Osteoblast (primary cell): ENCODE data around the gene ENTPD7. TPM values are rescaled to one million over a fixed set of nuclear protein-coding genes. Genes with fewer than 3 reads are reported as not detected.

ENCODE experiments used
- DNase-seq: peaks from one replicate; pipeline ENCODE4 v3.0.0; 2011; ENCODE audit warnings: low spot score, mixed read lengths; ENCODE audit not compliant: insufficient read length; ENCODE audit errors: missing footprints
- H2AFZ ChIP-seq: 2 replicates; pipeline ENCODE4 v1.6.0; 2011; ENCODE audit warnings: mild to moderate bottlenecking, low read length
- H3K27ac ChIP-seq: 2 replicates; pipeline ENCODE4 v1.5.1; 2011; ENCODE audit warnings: mild to moderate bottlenecking, low read depth, low read length, moderate library complexity
- H3K27me3 ChIP-seq: 2 replicates; pipeline ENCODE4 v1.6.0; 2012; ENCODE audit warnings: mild to moderate bottlenecking, control low read depth, inconsistent platforms, low read length, moderate library complexity; ENCODE audit not compliant: insufficient read depth
- H3K36me3 ChIP-seq: 2 replicates; pipeline ENCODE4 v1.5.1; 2011; ENCODE audit warnings: mild to moderate bottlenecking, low read length, control low read depth, moderate library complexity; ENCODE audit not compliant: insufficient read depth
- H3K4me1 ChIP-seq: 2 replicates; pipeline ENCODE4 v1.5.1; 2011; ENCODE audit warnings: mild to moderate bottlenecking, low read length, control low read depth, moderate library complexity; ENCODE audit not compliant: insufficient read depth
- H3K4me2 ChIP-seq: 2 replicates; pipeline ENCODE4 v1.6.0; 2011; ENCODE audit warnings: mild to moderate bottlenecking, low read length; ENCODE audit not compliant: insufficient read depth
- H3K4me3 ChIP-seq: fragments of 200-600 bp; sonication (generic); 3 replicates; pipeline ENCODE4 v1.5.1; 2012; ENCODE audit warnings: mild to moderate bottlenecking, low read length, inconsistent platforms; ENCODE audit not compliant: insufficient read depth
- H3K79me2 ChIP-seq: 2 replicates; pipeline ENCODE4 v1.6.0; 2012; ENCODE audit warnings: mild to moderate bottlenecking, low read length, control low read depth, inconsistent platforms; ENCODE audit not compliant: insufficient read depth
- H3K9me3 ChIP-seq: 2 replicates; pipeline ENCODE4 v1.5.1; 2011; ENCODE audit warnings: low read depth, low read length, control low read depth
- H4K20me1 ChIP-seq: 2 replicates; pipeline ENCODE4 v1.6.0; 2012; ENCODE audit warnings: mild to moderate bottlenecking, low read length, control low read depth; ENCODE audit not compliant: insufficient read depth
- small RNA-seq: library from RNA; depleted of rRNA; stranded (forward); fragments of <200 nt; gene quantifications from one replicate; pipeline ENCODE3, GENCODE V24; 2012
- total RNA-seq: library from RNA; depleted of rRNA; stranded (reverse); fragments of >200 nt; gene quantifications from 2 replicates; pipeline ENCODE4 v1.2.3, GENCODE V29; 2012
- TF ChIP-seq, protein P1 (sequence below): IDR thresholded peaks from 2 replicates; pipeline ENCODE4 v1.5.1; 2011; ENCODE audit warnings: mild to moderate bottlenecking, low read depth, low read length, moderate library complexity; ENCODE audit errors: extremely low read depth

The ENTPD7 gene
- total RNA-seq, 1 donor: 35.5 TPM

DNA sequence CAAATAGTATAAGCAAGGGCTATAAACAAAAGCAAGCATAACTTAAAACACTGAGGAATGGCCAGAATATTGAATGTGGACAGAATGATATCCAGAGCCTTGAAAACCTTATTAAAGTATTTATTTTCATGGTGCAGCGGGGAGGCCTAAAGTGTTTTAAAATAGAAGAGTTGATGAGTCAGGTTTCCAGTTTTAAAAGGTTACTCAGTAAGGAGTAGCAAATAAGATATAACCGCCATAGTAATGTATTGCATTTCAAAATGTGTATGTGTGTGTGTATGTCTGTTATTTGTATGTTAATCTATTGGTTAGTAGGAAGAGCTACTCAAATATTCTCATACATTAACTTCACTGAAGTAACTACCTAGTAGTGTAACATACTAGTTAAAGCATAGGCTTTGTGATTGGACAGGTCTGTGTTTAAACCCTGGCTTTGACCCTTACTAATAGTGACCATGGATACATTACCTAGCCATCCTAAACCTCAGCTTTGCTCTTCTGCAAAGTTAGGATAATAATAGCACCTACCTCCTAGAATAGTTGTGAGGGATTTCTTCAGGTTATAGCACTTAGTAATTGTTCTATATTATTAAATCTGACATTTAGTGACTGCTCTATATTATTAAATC, 89.6 kb downstream of the ENTPD7 start:
- Histone ChIP-seq H3K27ac (no peak overlapping the region), H4K20me1 (no peaks in the 10 kb centered on the region), H3K4me2 (no peak overlapping the region), H2AFZ (no peak overlapping the region), H3K27me3 (no peaks in the 10 kb centered on the region), H3K79me2 (no peaks in the 10 kb centered on the region), H3K36me3 (peaks cover 41% of the 10 kb centered on the region), H3K4me3 (no peak overlapping the region), H3K4me1 (no peaks in the 10 kb centered on the region), H3K9me3 (no peaks in the 10 kb centered on the region)
- DNase-seq: no peak
- TF ChIP-seq, protein P1, sequence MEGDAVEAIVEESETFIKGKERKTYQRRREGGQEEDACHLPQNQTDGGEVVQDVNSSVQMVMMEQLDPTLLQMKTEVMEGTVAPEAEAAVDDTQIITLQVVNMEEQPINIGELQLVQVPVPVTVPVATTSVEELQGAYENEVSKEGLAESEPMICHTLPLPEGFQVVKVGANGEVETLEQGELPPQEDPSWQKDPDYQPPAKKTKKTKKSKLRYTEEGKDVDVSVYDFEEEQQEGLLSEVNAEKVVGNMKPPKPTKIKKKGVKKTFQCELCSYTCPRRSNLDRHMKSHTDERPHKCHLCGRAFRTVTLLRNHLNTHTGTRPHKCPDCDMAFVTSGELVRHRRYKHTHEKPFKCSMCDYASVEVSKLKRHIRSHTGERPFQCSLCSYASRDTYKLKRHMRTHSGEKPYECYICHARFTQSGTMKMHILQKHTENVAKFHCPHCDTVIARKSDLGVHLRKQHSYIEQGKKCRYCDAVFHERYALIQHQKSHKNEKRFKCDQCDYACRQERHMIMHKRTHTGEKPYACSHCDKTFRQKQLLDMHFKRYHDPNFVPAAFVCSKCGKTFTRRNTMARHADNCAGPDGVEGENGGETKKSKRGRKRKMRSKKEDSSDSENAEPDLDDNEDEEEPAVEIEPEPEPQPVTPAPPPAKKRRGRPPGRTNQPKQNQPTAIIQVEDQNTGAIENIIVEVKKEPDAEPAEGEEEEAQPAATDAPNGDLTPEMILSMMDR: no peak

DNA sequence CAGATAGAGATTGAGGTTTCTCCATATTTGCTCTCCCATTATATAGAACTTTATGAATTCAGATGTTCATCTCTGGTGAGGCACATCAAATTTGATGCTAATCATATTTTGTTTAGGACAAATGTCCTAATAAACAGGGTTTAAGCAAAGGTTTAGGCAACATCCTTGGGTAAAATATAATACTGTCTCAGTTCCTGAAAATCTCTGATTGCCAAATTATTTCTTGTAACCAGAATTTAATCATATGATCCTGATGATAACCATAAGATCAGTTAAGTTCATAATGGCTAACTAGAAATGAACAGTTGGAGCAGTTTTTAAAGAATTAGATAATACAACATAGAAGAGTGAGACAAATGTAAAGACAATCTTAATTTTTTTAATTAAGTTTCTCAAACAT, 91.3 kb downstream of the ENTPD7 start:
- Histone ChIP-seq H3K4me3 (no peak overlapping the region), H3K9me3 (no peaks in the 10 kb centered on the region), H3K27me3 (no peaks in the 10 kb centered on the region), H4K20me1 (no peaks in the 10 kb centered on the region), H3K36me3 (peaks cover 37% of the 10 kb centered on the region), H2AFZ (no peak overlapping the region), H3K4me1 (no peaks in the 10 kb centered on the region), H3K27ac (no peak overlapping the region), H3K4me2 (no peak overlapping the region), H3K79me2 (no peaks in the 10 kb centered on the region)
- TF ChIP-seq, protein P1: no peak
- DNase-seq: no peak

DNA sequence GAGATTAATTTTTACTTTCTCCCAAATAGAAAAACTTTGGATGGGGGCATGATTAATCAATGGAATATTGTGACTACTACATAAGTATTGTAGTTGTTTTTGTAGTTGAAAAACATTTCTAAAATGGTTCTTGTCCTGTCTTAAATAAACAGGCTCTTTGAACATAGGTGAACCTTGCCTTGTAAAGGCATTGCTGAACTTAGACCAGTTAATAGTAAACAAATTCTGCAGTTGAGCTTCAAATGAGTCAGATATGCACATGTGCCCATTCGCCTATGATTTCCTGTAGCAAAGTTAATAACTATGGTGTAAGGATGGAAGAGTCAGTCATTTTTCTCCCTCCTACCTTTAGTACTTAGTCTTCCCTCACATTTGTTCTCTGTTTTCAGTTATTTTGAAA, 95.4 kb downstream of the ENTPD7 start:
- no peaks in the 10 kb centered on the region for H3K27me3 ChIP-seq
- H3K36me3 ChIP-seq: peaks cover 44% of the 10 kb centered on the region
- H3K27ac ChIP-seq: no peak overlapping the region
- H4K20me1 ChIP-seq: no peaks in the 10 kb centered on the region
- TF ChIP-seq, protein P1: no peak
- H3K79me2 ChIP-seq: no peaks in the 10 kb centered on the region
- H3K9me3 ChIP-seq: no peaks in the 10 kb centered on the region
- DNase-seq: no peak
- peaks cover 6% of the 10 kb centered on the region for H3K4me1 ChIP-seq
- no peak overlapping the region for H2AFZ ChIP-seq
- H3K4me2 ChIP-seq: no peak overlapping the region
- no peak overlapping the region for H3K4me3 ChIP-seq

Small RNAs within 50 kb of the gene (small RNA-seq; reads per million reads assigned to genes)
- not detected for gene AL133353.1

Other genes with a start within 250 kb of the ENTPD7 start
- 36.2 and 42.7 TPM in 2 replicates for gene GOT1, start 228.9 kb upstream of the ENTPD7 start, total RNA-seq
- gene NKX2-3, start 126.6 kb upstream of the ENTPD7 start, total RNA-seq: not detected in 2 replicates
- gene SLC25A28, start 39.1 kb upstream of the ENTPD7 start, total RNA-seq: 16.2 and 16.3 TPM in 2 replicates
- 34.5 and 36.9 TPM in 2 replicates for gene COX15, start 72.6 kb downstream of the ENTPD7 start, total RNA-seq
- 11.8 and 13.8 TPM in 2 replicates for gene CUTC, start 72.7 kb downstream of the ENTPD7 start, total RNA-seq
- 1.5 and 1.8 TPM in 2 replicates for gene ABCC2, start 123.1 kb downstream of the ENTPD7 start, total RNA-seq